CD4-positive, CD25-positive, alpha-beta regulatory T cell (primary cell): ENCODE data around the gene AP3B1. TPM values are rescaled to one million over a fixed set of nuclear protein-coding genes. Genes with fewer than 3 reads are reported as not detected.
"Not testable (repeated sequence)": the region's sequence is repeated elsewhere in the genome, so short reads cannot be mapped to it uniquely, and the experiment has no call there.

Source experiments
- ATAC-seq, 2 donors: fragments of 150-1000 bp; cut with Tn5 transposase; one replicate each; pipeline ENCODE4 v1.10.0; 2021; ENCODE audit warnings: low read depth in 2 of 2, moderate number of reproducible peaks in 2 of 2, moderate library complexity in 1 of 2
- DNase-seq, 3 donors: peaks; one replicate each; pipeline versions ENCODE4 v3.0.0 to v3.0.0-alpha.2; 2012 to 2022; ENCODE audit warnings: mixed read lengths in 1 of 3
- H3K27ac ChIP-seq: one replicate; pipeline ENCODE4 v1.7.0; 2013; ENCODE audit warnings: mild to moderate bottlenecking, low read length; ENCODE audit not compliant: insufficient read depth, poor library complexity, severe bottlenecking
- H3K27me3 ChIP-seq: one replicate; pipeline ENCODE4 v1.7.0; 2013; ENCODE audit warnings: low read length; ENCODE audit not compliant: control insufficient read depth, insufficient read depth
- H3K36me3 ChIP-seq: one replicate; pipeline ENCODE4 v1.7.0; 2013; ENCODE audit warnings: mild to moderate bottlenecking, low read length, moderate library complexity; ENCODE audit not compliant: control insufficient read depth, insufficient read depth
- H3K4me1 ChIP-seq: 2 replicates; pipeline ENCODE4 v1.7.0; 2013; ENCODE audit warnings: mild to moderate bottlenecking, low read length; ENCODE audit not compliant: insufficient read depth, control insufficient read depth, poor library complexity, severe bottlenecking
- H3K4me3 ChIP-seq: one replicate; pipeline ENCODE4 v1.7.0; 2013; ENCODE audit warnings: low read depth, mild to moderate bottlenecking, low read length, moderate library complexity
- H3K9me3 ChIP-seq, 2 experiments: 1 replicate in 1 of 2; 2 replicates in 1 of 2; pipeline ENCODE4 v1.7.0; 2013; ENCODE audit warnings: low read length in 2 of 2, mild to moderate bottlenecking in 1 of 2, moderate library complexity in 1 of 2; ENCODE audit not compliant: control insufficient read depth in 2 of 2
- H3K27ac Mint-ChIP-seq, 3 donors: one replicate each; pipeline ENCODE4 v1.8.0; 2020 to 2022; ENCODE audit warnings: mild to moderate bottlenecking in 3 of 3, mixed read lengths in 3 of 3, moderate library complexity in 2 of 3
- H3K27me3 Mint-ChIP-seq: one replicate; pipeline ENCODE4 v1.8.0; 2022; ENCODE audit warnings: mild to moderate bottlenecking, mixed read lengths
- H3K36me3 Mint-ChIP-seq: one replicate; pipeline ENCODE4 v1.8.0; 2020; ENCODE audit warnings: mixed read lengths
- H3K4me1 Mint-ChIP-seq, 4 donors: one replicate each; pipeline ENCODE4 v1.8.0; 2020 to 2022; ENCODE audit warnings: mixed read lengths in 4 of 4, mild to moderate bottlenecking in 1 of 4
- H3K4me3 Mint-ChIP-seq, 4 donors: one replicate each; pipeline ENCODE4 v1.8.0; 2020 to 2022; ENCODE audit warnings: mild to moderate bottlenecking in 4 of 4, mixed read lengths in 4 of 4, moderate library complexity in 3 of 4
- H3K9me3 Mint-ChIP-seq, 7 donors: one replicate each; pipeline ENCODE4 v1.8.0; 2020 to 2022; ENCODE audit warnings: mixed read lengths in 7 of 7, mild to moderate bottlenecking in 3 of 7, moderate library complexity in 2 of 7
- polyA plus RNA-seq, 4 donors: library from polyadenylated mRNA; unstranded; fragments of 300-500 nt; fragmentation: Illumina TruSeq; gene quantifications; one replicate each; pipeline ENCODE4 v1.2.3, GENCODE V29; 2021
- total RNA-seq: library from RNA; stranded (reverse); gene quantifications from one replicate; pipeline ENCODE4 v1.2.3, GENCODE V29; 2022

Gene AP3B1
- total and polyA plus RNA-seq, 5 donors from 2014 or later: 27.9 to 44.5 (median 32.1) TPM

- no peak overlapping the region for H3K27ac Mint-ChIP-seq
- H3K36me3 Mint-ChIP-seq: peaks cover 26% of the 10 kb centered on the region
- H3K4me3 Mint-ChIP-seq: no peak overlapping the region
- no peaks in the 10 kb centered on the region for H3K36me3 ChIP-seq
- H3K4me3 ChIP-seq: no peak overlapping the region
- no peak for ATAC-seq
- peaks cover 2 to 13% (median 6%) of the 10 kb centered on the region in 4 donors for H3K4me1 Mint-ChIP-seq
- H3K27me3 Mint-ChIP-seq: no peaks in the 10 kb centered on the region
- no peak for DNase-seq
- no peaks in the 10 kb centered on the region for H3K27me3 ChIP-seq
- peaks cover 0 to 6% of the 10 kb centered on the region in 2 experiments for H3K9me3 ChIP-seq
- H3K27ac ChIP-seq: no peak overlapping the region
- H3K9me3 Mint-ChIP-seq: peaks cover 0 to 13% (median 5%) of the 10 kb centered on the region in 7 donors
- H3K4me1 ChIP-seq: no peaks in the 10 kb centered on the region
Measured at GRCh38 chr5:78063495-78063894, 231.0 kb downstream of the AP3B1 start.

GRCh38 chr5:78062645-78063044 lies 231.9 kb downstream of the AP3B1 start:
- no peaks in the 10 kb centered on the region for H3K36me3 ChIP-seq
- H3K27me3 Mint-ChIP-seq: no peaks in the 10 kb centered on the region

GRCh38 chr5:78060421-78060820 lies 234.1 kb downstream of the AP3B1 start:
- Mint-ChIP-seq H3K4me3 (no peak overlapping the region), H3K4me1 (peaks cover 2 to 11% (median 7%) of the 10 kb centered on the region in 4 donors), H3K9me3 (peaks cover 0 to 2% (median 0%) of the 10 kb centered on the region in 7 donors), H3K36me3 (peaks cover 5% of the 10 kb centered on the region), H3K27ac (no peak overlapping the region), H3K27me3 (no peaks in the 10 kb centered on the region)
- Histone ChIP-seq H3K36me3 (no peaks in the 10 kb centered on the region), H3K9me3 (no peaks in the 10 kb centered on the region), H3K27ac (no peak overlapping the region), H3K4me1 (no peaks in the 10 kb centered on the region), H3K27me3 (no peaks in the 10 kb centered on the region), H3K4me3 (no peak overlapping the region)
- ATAC-seq (no peak), DNase-seq (no peak)

More at GRCh38 chr5:78062645-78063044, 231.9 kb downstream of the AP3B1 start:
- ATAC-seq (no peak), DNase-seq (no peak)
- Histone ChIP-seq H3K27me3 (no peaks in the 10 kb centered on the region), H3K9me3 (peaks cover 0 to 4% of the 10 kb centered on the region in 2 experiments), H3K4me3 (no peak overlapping the region), H3K4me1 (no peaks in the 10 kb centered on the region), H3K27ac (no peak overlapping the region)
- H3K27ac Mint-ChIP-seq: no peak overlapping the region
- peaks cover 2 to 13% (median 6%) of the 10 kb centered on the region in 4 donors for H3K4me1 Mint-ChIP-seq
- peaks cover 19% of the 10 kb centered on the region for H3K36me3 Mint-ChIP-seq
- peaks cover 0 to 7% (median 3%) of the 10 kb centered on the region in 7 donors for H3K9me3 Mint-ChIP-seq
- H3K4me3 Mint-ChIP-seq: no peak overlapping the region

GRCh38 chr5:78058625-78059024 lies 235.9 kb downstream of the AP3B1 start:
- no peak overlapping the region for H3K4me3 Mint-ChIP-seq
- no peaks in the 10 kb centered on the region for H3K27me3 Mint-ChIP-seq
- H3K9me3 Mint-ChIP-seq: no peaks in the 10 kb centered on the region
- peaks cover 2 to 12% (median 7%) of the 10 kb centered on the region in 4 donors for H3K4me1 Mint-ChIP-seq
- Histone ChIP-seq H3K36me3 (no peaks in the 10 kb centered on the region), H3K27me3 (no peaks in the 10 kb centered on the region), H3K9me3 (no peaks in the 10 kb centered on the region), H3K4me1 (no peaks in the 10 kb centered on the region), H3K4me3 (no peak overlapping the region), H3K27ac (no peak overlapping the region)
- H3K27ac Mint-ChIP-seq: no peak overlapping the region
- peaks cover 12% of the 10 kb centered on the region for H3K36me3 Mint-ChIP-seq
- no peak for DNase-seq
- no peak for ATAC-seq

- H3K9me3 Mint-ChIP-seq: no peaks in the 10 kb centered on the region
- Histone ChIP-seq H3K27me3 (no peaks in the 10 kb centered on the region), H3K36me3 (no peaks in the 10 kb centered on the region), H3K4me3 (no peak overlapping the region), H3K4me1 (no peaks in the 10 kb centered on the region), H3K27ac (no peak overlapping the region), H3K9me3 (no peaks in the 10 kb centered on the region)
- H3K27me3 Mint-ChIP-seq: no peaks in the 10 kb centered on the region
- peaks cover 13% of the 10 kb centered on the region for H3K36me3 Mint-ChIP-seq
- DNase-seq (no peak), ATAC-seq (no peak)
- H3K4me1 Mint-ChIP-seq: peaks cover 0 to 10% (median 7%) of the 10 kb centered on the region in 4 donors
- H3K27ac Mint-ChIP-seq: no peak overlapping the region
- no peak overlapping the region for H3K4me3 Mint-ChIP-seq
Measured at GRCh38 chr5:78056901-78057514, 237.5 kb downstream of the AP3B1 start.

- no peak overlapping the region for H3K4me3 Mint-ChIP-seq
- no peaks in the 10 kb centered on the region for H3K9me3 Mint-ChIP-seq
Measured at GRCh38 chr5:78056053-78056452, 238.4 kb downstream of the AP3B1 start.

GRCh38 chr5:78050888-78051287 lies 243.6 kb downstream of the AP3B1 start:
- Mint-ChIP-seq H3K4me3 (no peak overlapping the region), H3K27ac (no peak overlapping the region), H3K27me3 (no peaks in the 10 kb centered on the region), H3K36me3 (peaks cover 27% of the 10 kb centered on the region), H3K9me3 (peaks cover 0 to 2% (median 0%) of the 10 kb centered on the region in 7 donors), H3K4me1 (peaks cover 0 to 5% (median 1%) of the 10 kb centered on the region in 4 donors)
- DNase-seq (no peak), ATAC-seq (no peak)
- H3K4me1 ChIP-seq: no peaks in the 10 kb centered on the region
- no peak overlapping the region for H3K4me3 ChIP-seq
- H3K9me3 ChIP-seq: no peaks in the 10 kb centered on the region
- no peak overlapping the region for H3K27ac ChIP-seq
- no peaks in the 10 kb centered on the region for H3K27me3 ChIP-seq
- H3K36me3 ChIP-seq: peaks cover 5% of the 10 kb centered on the region

More at GRCh38 chr5:78056053-78056452, 238.4 kb downstream of the AP3B1 start:
- no peak overlapping the region for H3K27ac ChIP-seq
- no peaks in the 10 kb centered on the region for H3K9me3 ChIP-seq
- peaks cover 0 to 10% (median 7%) of the 10 kb centered on the region in 4 donors for H3K4me1 Mint-ChIP-seq
- no peaks in the 10 kb centered on the region for H3K27me3 Mint-ChIP-seq
- no peak overlapping the region for H3K27ac Mint-ChIP-seq
- no peaks in the 10 kb centered on the region for H3K27me3 ChIP-seq
- H3K4me1 ChIP-seq: no peaks in the 10 kb centered on the region
- H3K36me3 ChIP-seq: no peaks in the 10 kb centered on the region
- peaks cover 8% of the 10 kb centered on the region for H3K36me3 Mint-ChIP-seq
- no peak overlapping the region for H3K4me3 ChIP-seq
- DNase-seq (peak in 1 of 3 donors; percentile 10), ATAC-seq (no peak)

- H3K36me3 Mint-ChIP-seq: peaks cover 39% of the 10 kb centered on the region
- DNase-seq, H3K27me3 Mint-ChIP-seq, H3K9me3 Mint-ChIP-seq, ATAC-seq, H3K27ac Mint-ChIP-seq, H3K4me1 Mint-ChIP-seq, H3K9me3 ChIP-seq, H3K4me1 ChIP-seq, H3K27ac ChIP-seq, H3K4me3 ChIP-seq, H3K27me3 ChIP-seq, H3K4me3 Mint-ChIP-seq, H3K36me3 ChIP-seq: not testable (repeated sequence)
Measured at GRCh38 chr5:78046823-78047222, 247.7 kb downstream of the AP3B1 start.
